Neural progenitor cell (in vitro differentiated cells): Measurements from ENCODE around the gene CCNK.

ENCODE experiments used
- CTCF ChIP-seq: fragments of 200-600 bp; sonication (generic); IDR thresholded peaks from 2 replicates; pipeline ENCODE4 v1.5.1; 2017; ENCODE audit warnings: antibody characterized with exemption, mild to moderate bottlenecking
- EZH2 ChIP-seq: fragments of 200-600 bp; sonication (generic); IDR thresholded peaks from 2 replicates; pipeline ENCODE4 v1.6.1; 2017; ENCODE audit warnings: antibody characterized with exemption, mild to moderate bottlenecking, moderate library complexity
- EZH2phosphoT487 ChIP-seq: fragments of 200-600 bp; sonication (generic); IDR thresholded peaks from 2 replicates; pipeline ENCODE4 v1.6.1; 2017; ENCODE audit warnings: antibody characterized with exemption

GRCh38 chr14:99435327-99435726 is 45.9 kb upstream of the CCNK start:
- no peak for TF ChIP-seq CTCF
- no peak for TF ChIP-seq EZH2
- no peak for TF ChIP-seq EZH2phosphoT487
